GM18868 (cell line): Measurements from ENCODE around the gene NOTCH1.

ENCODE experiments used
- ATAC-seq: cut with Tn5 transposase; IDR thresholded peaks from one replicate; pipeline ENCODE4 v1.9.1; 2021; ENCODE audit warnings: mild to moderate bottlenecking, moderate library complexity; ENCODE audit not compliant: unreplicated experiment

NOTCH1 gene

GRCh38 chr9:136487672-136488071, 58.2 kb downstream of the NOTCH1 start:
- no peak for ATAC-seq

- no peak for ATAC-seq
These were observed 58.8 kb downstream of the NOTCH1 start for GRCh38 chr9:136486823-136487620.

DNA sequence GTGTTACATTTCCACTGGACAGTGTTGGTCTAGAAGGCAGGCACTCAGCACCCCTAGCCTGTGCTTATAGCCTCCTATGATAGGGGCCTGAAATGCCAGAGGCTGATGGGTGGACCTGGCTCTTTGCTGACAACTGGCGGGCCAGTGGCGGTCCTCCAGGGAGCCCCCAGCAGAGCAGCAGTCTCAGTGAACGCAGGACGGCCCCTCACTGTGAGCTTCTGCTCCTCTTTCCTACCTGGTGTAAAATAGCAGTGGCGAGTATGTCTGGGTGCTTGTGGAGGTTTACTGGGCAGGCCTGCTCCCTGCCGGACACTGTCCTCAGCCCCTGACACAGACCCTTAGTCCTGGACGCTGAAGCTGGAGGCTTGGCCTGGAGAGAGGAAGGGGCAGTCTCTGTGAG, 59.7 kb downstream of the NOTCH1 start:
- no peak for ATAC-seq

- no peak for ATAC-seq
These were observed 60.5 kb downstream of the NOTCH1 start for GRCh38 chr9:136485049-136486045.

DNA sequence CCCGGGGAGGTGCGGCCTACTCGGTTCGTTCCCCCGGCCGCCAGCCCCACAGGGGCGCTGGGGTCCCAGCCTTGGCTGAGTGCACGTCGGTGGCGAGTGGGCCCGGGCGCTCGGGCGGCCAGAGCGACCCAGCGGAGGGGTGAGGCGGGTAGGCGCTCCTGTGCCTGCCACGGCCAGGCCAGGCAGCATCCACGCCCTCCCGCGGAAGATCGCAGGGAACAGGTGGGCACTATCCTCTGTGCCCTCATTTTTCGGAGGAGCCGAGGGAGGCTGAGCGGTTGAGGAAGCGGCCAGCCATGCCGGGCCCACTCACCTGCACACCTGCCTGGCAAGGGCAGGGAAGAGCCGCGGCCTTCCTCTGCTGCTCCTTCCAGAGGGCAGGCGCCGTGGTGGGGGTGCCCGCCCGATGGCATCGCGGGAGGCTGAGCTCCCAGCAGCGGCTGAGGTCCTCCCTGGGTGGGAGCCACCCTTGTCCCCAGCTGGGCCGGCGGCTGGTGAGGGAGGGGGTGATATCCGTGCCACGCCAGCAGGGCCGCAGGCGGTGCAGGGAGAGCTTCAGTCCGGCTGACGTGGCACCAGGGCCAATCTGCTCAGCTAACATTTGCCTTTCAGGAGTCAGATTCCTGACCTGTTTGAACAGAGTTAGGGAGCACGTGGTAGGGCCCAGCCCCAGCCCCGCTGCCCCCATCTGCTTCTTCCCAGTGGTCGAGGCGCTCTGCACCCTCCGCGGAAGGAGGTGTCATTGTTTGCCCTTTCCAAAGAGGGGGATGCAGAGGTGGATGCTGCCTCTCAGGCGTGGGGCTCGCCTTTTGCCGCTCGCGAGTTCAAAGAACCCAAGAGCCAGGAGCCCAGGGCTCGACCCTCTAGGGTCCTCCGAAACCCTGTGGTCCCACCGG, 61.4 kb downstream of the NOTCH1 start:
- no peak for ATAC-seq

- peak; percentile 60 for ATAC-seq
These were observed 62.2 kb downstream of the NOTCH1 start for GRCh38 chr9:136483589-136484152.

DNA sequence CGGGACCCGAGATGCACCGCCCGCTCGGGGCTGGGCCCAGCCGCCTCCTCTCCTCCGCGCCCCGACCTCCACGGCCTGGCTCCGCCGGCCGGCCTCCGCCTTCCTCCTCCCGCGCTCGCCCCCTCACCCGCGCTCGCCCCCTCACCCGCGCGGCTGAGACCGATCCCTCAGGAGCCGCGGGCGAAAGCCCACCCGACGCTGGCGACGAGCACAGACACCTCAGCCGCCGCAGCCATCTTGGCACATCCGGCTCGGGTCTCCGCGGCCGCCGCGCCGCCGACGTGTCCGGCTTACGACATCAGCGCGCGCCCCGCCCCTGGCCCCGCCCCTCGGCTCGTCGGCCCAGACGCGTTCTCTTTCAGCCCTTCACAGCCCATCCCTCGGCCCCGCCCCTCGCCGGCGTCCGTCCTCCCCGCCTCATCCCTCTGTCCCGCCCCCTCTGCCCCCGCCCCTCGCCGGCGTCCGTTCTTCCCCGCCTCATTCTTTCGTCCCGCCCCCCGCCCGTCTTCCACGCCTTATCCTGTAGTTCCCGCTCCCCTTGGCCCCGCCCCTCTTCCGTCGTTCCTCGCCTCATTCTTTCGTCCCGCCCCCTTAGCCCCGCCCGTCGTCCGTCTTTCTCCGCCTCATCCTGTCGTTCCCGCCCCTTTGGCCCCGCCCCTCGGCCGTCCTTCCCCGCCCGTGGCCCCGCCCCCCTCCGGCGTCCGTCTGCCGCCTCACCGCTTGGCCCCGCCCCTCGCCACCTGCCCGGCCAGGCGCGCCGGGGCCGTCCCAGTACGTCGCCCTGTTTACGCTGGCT, 62.9 kb downstream of the NOTCH1 start, which contains the start of gene SEC16A:
TSS of gene SEC16A (minus strand) at position 248 of the 796 bp plus-strand sequence. CDS start 5,425 bp downstream, outside the sequence.
- peak; percentile 62 for ATAC-seq

GRCh38 chr9:136482046-136482792, 63.6 kb downstream of the NOTCH1 start:
- ATAC-seq, result no peak

DNA sequence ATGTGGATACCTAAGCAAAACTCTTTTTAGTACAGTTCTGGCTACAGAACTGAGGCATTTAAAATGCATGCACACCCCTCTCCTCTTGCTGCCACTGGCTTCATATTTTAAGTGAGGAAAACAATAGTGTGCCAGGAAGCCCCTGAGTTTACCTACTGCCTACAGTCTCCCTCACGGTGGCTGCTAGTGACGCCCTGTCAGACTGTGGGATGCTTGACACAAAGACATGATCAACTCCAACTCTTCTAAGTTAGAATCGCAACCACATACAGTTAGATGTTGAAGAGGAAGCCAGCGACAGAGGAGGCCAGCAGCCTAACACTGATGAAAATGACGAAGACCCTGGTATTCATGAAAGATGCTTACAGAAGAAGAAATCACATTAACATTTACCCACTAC, 64.3 kb downstream of the NOTCH1 start:
- ATAC-seq, result no peak

- no peak for ATAC-seq
These were observed 69.3 kb downstream of the NOTCH1 start for GRCh38 chr9:136476369-136477150.

DNA sequence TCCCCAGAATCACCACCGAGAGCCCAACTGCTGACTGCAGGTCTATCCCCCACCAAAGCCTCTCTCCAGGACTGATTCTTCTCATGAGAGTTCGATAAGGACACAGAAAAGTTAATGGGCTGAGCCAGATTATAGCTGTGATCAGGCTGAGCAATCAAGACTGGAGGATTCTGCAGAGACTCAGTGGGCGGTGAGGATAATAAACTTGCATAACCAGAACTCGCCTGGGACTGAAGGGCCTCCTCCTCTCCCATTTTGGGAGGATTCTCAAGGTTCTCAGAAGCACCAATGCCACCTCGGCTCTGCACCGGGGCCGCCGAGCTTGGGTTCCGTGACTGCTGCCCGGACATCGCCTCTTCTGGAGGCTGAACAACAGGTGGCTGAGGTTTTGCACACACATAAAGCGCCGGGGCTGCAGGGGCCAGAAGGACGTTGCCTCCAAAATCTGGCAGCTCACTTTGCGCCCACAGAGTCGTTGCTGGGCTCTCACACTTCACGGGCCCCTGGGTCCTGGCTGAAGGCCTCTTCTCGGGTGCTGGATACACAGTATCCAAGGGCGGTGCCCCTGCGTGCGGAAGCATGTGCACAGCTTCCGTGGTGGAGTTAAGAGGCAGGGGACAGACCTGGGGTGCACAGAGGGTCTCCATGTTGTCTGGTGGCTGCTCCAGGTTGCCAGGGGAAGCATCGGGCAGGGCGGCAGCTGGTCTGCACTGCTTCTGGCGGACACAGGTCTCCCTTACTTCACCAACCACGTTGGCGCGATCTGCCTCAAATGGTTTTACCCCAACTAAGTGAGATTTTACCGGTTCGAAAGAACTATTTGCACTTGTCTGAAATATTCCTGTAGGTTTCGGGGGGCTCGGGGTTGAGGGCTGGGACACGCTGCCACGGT, 70.6 kb downstream of the NOTCH1 start:
- no peak for ATAC-seq

GRCh38 chr9:136474021-136474640, 71.7 kb downstream of the NOTCH1 start:
- no peak for ATAC-seq

GRCh38 chr9:136473354-136473721, 72.5 kb downstream of the NOTCH1 start:
- no peak for ATAC-seq

GRCh38 chr9:136472640-136473353, 73.1 kb downstream of the NOTCH1 start:
- ATAC-seq, result no peak

GRCh38 chr9:136471802-136472487, 73.9 kb downstream of the NOTCH1 start:
- ATAC-seq, result no peak
